Osteocyte (in vitro differentiated cells): ENCODE results near the gene ZCCHC13. TPM values are rescaled to one million over a fixed set of nuclear protein-coding genes. Genes with fewer than 3 reads are reported as not detected.

ENCODE experiments used
- DNase-seq: peaks from one replicate; pipeline ENCODE4 v3.0.0; 2021; ENCODE audit warnings: mixed read lengths; ENCODE audit not compliant: unreplicated experiment; ENCODE audit errors: extremely low spot score
- H3K27ac Mint-ChIP-seq: one replicate; pipeline ENCODE4 v1.8.0; 2021; ENCODE audit warnings: mild to moderate bottlenecking, mixed read lengths; ENCODE audit not compliant: unreplicated experiment
- H3K27me3 Mint-ChIP-seq: one replicate; pipeline ENCODE4 v1.8.0; 2021; ENCODE audit warnings: mixed read lengths; ENCODE audit not compliant: unreplicated experiment
- H3K36me3 Mint-ChIP-seq: one replicate; pipeline ENCODE4 v1.8.0; 2021; ENCODE audit warnings: mixed read lengths; ENCODE audit not compliant: unreplicated experiment
- H3K4me1 Mint-ChIP-seq: one replicate; pipeline ENCODE4 v1.8.0; 2021; ENCODE audit warnings: mixed read lengths; ENCODE audit not compliant: unreplicated experiment
- H3K4me3 Mint-ChIP-seq: one replicate; pipeline ENCODE4 v1.8.0; 2021; ENCODE audit warnings: mild to moderate bottlenecking, moderate library complexity, mixed read lengths; ENCODE audit not compliant: unreplicated experiment
- H3K9me3 Mint-ChIP-seq: one replicate; pipeline ENCODE4 v1.8.0; 2021; ENCODE audit warnings: mixed read lengths; ENCODE audit not compliant: unreplicated experiment
- total RNA-seq: library from RNA; stranded (reverse); gene quantifications from 2 replicates; pipeline ENCODE4 v1.2.1, GENCODE V29; 2021
- TF ChIP-seq, protein P1 (sequence below): fragments of 200-600 bp; sonication (generic); IDR thresholded peaks from 2 replicates; pipeline ENCODE4 v1.5.0; 2021; ENCODE audit warnings: antibody characterized with exemption, mild to moderate bottlenecking, moderate library complexity

The ZCCHC13 gene
- total RNA-seq, 1 donor from 2014 or later = not detected

DNA sequence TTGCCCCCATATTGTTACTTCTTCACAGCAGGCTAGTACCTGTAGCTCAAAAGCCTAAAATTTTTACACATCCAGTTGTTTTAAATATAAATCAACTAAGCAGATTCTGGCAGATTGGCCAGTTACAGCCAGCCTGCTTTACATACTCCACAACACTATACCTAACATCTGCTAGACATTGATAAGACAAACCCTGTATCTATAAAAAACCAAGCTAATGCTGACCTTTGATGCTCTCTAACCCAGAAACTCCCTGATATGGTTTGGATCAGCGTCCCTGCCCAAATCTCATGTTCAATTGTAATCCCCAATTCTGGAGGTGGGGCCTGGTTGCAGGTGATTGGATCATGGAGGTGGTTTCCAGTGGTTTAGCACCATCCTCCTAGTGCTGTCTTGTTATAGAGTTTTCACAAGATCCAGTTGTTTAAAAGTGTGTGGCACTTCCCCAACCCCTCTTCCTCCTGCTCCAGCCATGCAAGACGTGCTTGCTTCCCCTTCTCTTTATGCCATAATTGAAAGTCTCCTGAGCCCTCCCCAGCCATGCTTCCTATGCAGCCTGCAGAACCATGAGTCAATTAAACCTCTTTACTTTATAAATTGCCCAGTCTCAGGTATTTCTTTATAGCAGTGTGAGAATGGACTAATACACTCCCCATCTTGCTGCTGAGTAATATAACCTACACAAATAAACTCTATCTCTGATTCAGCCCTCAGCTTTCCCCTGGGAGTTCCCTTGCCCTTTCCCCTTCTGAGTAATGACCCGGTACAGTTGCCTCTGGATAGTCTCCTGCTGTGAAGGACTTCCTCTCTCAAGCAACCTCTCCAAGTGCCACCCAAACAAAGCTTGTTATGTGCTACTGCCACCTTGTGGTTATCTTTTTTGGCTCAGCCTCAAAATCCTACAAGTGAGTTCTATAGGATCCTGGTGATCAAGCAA lies 39.6 kb downstream of the ZCCHC13 start:
- H3K27me3 Mint-ChIP-seq = no peaks in the 10 kb centered on the region
- no peak overlapping the region for H3K4me3 Mint-ChIP-seq
- no peak for DNase-seq
- H3K36me3 Mint-ChIP-seq = no peaks in the 10 kb centered on the region
- TF ChIP-seq, protein P1, sequence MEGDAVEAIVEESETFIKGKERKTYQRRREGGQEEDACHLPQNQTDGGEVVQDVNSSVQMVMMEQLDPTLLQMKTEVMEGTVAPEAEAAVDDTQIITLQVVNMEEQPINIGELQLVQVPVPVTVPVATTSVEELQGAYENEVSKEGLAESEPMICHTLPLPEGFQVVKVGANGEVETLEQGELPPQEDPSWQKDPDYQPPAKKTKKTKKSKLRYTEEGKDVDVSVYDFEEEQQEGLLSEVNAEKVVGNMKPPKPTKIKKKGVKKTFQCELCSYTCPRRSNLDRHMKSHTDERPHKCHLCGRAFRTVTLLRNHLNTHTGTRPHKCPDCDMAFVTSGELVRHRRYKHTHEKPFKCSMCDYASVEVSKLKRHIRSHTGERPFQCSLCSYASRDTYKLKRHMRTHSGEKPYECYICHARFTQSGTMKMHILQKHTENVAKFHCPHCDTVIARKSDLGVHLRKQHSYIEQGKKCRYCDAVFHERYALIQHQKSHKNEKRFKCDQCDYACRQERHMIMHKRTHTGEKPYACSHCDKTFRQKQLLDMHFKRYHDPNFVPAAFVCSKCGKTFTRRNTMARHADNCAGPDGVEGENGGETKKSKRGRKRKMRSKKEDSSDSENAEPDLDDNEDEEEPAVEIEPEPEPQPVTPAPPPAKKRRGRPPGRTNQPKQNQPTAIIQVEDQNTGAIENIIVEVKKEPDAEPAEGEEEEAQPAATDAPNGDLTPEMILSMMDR = peak; percentile 70
- H3K4me1 Mint-ChIP-seq = peaks cover 8% of the 10 kb centered on the region
- peak overlapping the region; percentile 17 for H3K27ac Mint-ChIP-seq
- H3K9me3 Mint-ChIP-seq = peaks cover 20% of the 10 kb centered on the region

DNA sequence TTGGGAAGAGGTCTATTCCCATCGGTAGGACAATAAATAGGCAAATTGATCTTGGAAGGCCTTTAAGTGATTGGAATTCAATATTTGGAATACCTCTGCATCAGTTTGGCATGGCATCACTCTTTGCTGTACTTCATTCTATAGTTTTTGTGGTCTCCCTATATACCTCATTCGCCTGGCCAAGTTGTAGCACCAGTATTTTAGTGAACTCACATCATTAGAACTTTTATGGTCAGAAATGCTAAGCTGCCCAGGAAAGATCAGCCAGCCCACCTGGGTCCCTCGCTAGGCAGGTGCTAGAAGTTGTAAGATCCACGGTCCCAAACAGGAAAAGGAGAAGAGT lies 40.3 kb downstream of the ZCCHC13 start:
- Mint-ChIP-seq H3K27ac (no peak overlapping the region), H3K36me3 (no peaks in the 10 kb centered on the region), H3K4me3 (no peak overlapping the region), H3K27me3 (no peaks in the 10 kb centered on the region), H3K9me3 (peaks cover 14% of the 10 kb centered on the region), H3K4me1 (peaks cover 8% of the 10 kb centered on the region)
- no peak for DNase-seq
- TF ChIP-seq, protein P1 = no peak

DNA sequence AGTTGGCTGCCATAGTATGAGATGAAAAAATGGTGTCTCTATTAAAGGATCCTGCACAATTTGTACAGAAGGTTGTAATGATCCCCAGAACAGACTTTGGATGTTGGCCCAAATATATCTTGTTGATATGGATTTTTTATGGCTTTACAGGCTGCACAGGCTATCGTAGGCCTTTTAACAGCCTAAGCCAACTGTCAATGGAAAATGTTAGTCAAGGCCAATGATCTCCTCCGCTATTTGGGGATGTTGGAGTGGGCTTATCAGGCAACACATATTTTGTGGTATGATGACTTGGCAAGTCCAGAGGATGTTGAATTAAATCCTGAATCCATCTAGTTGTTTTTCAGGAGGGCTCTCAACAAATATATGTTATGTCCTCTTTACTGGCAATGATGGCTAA lies 42.1 kb downstream of the ZCCHC13 start:
- peaks cover 8% of the 10 kb centered on the region for H3K9me3 Mint-ChIP-seq
- H3K27me3 Mint-ChIP-seq = no peaks in the 10 kb centered on the region
- peaks cover 8% of the 10 kb centered on the region for H3K4me1 Mint-ChIP-seq
- TF ChIP-seq, protein P1 = no peak
- no peak for DNase-seq
- no peak overlapping the region for H3K27ac Mint-ChIP-seq
- H3K4me3 Mint-ChIP-seq = no peak overlapping the region
- H3K36me3 Mint-ChIP-seq = no peaks in the 10 kb centered on the region

DNA sequence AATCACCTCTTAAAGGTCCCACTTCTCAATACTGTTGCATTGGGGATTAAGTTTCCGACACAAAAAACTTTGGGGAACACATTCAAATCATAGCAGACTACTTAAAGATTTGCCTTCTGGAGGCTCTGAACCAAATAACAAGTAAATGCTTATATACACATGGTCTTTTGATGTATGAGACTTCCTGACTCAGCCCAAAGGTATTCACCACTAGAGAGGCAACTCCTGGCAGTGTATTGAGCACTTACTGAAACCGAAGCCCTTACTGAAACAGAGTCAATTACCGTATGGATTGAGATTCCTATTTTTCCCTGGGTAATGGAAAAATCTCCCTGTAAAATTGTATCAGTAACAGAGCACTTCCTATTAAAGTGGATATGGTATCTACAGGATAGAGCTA lies 45.4 kb downstream of the ZCCHC13 start:
- TF ChIP-seq, protein P1 = no peak
- Mint-ChIP-seq H3K9me3 (no peaks in the 10 kb centered on the region), H3K36me3 (no peaks in the 10 kb centered on the region), H3K27me3 (no peaks in the 10 kb centered on the region), H3K4me3 (no peak overlapping the region), H3K4me1 (no peaks in the 10 kb centered on the region), H3K27ac (no peak overlapping the region)
- no peak for DNase-seq

DNA sequence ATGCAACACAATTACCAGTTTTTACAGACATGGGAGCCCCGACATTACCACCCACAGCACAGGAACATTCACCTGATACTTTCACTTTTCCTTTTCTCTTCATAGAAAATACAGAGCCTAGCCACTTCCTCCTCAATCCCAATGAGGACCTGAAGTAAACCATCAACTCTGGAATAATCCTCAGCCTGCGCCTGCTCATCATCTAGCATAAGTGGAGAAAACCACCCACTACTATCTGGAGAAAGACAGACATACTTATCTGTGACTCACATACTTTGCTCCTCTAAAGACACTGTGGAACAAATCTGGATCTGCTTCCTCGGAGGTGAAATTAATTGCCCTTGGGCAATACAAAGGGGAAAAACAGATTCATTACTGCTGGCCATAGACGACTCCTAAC lies 47.8 kb downstream of the ZCCHC13 start:
- H3K4me1 Mint-ChIP-seq = no peaks in the 10 kb centered on the region
- TF ChIP-seq, protein P1 = no peak
- peaks cover 5% of the 10 kb centered on the region for H3K9me3 Mint-ChIP-seq
- no peak overlapping the region for H3K27ac Mint-ChIP-seq
- no peaks in the 10 kb centered on the region for H3K27me3 Mint-ChIP-seq
- no peak for DNase-seq
- H3K4me3 Mint-ChIP-seq = no peak overlapping the region
- H3K36me3 Mint-ChIP-seq = no peaks in the 10 kb centered on the region
